HL-60 (cell line): ENCODE results near the gene AQP12A.

Experiments
- DNase-seq, 2 experiments: peaks; one replicate each; pipeline ENCODE4 v3.0.0-alpha.2; 2010 to 2020; ENCODE audit warnings: low read depth in 1 of 2, low spot score in 1 of 2
- H3K27ac ChIP-seq: fragments of 250-450 bp; sonication (Bioruptor Pico); replicated peaks from 2 replicates; pipeline ENCODE4 v1.5.1; 2020; ENCODE audit warnings: mild to moderate bottlenecking, moderate library complexity
- H3K27me3 ChIP-seq: fragments of 250-450 bp; sonication (Bioruptor Pico); 2 replicates; pipeline ENCODE4 v1.5.1; 2021; ENCODE audit warnings: mild to moderate bottlenecking, moderate library complexity; ENCODE audit not compliant: insufficient read depth, poor library complexity, severe bottlenecking
- H3K4me3 ChIP-seq: replicated peaks from 2 replicates; pipeline ENCODE4 v1.5.1; 2011; ENCODE audit warnings: mild to moderate bottlenecking, control low read depth, low read length; ENCODE audit not compliant: insufficient read depth
- GABPA ChIP-seq: IDR thresholded peaks from 2 replicates; pipeline ENCODE4 v1.6.1; 2012; ENCODE audit warnings: low read depth
- POLR2AphosphoS5 ChIP-seq: IDR thresholded peaks from 2 replicates; pipeline ENCODE4 v1.6.1; 2012; ENCODE audit warnings: low read depth
- SPI1 ChIP-seq: IDR thresholded peaks from 2 replicates; pipeline ENCODE4 v1.6.1; 2012; ENCODE audit warnings: low read depth, mild to moderate bottlenecking, borderline replicate concordance
- TF ChIP-seq, protein P1 (sequence below): IDR thresholded peaks from one replicate; pipeline ENCODE4 v1.5.1; 2011; ENCODE audit warnings: low read length, control low read depth, inconsistent platforms; ENCODE audit not compliant: insufficient read depth
- TF ChIP-seq, protein P2 (sequence below): IDR thresholded peaks from 2 replicates; pipeline ENCODE4 v1.6.1; 2012; ENCODE audit warnings: low read depth; ENCODE audit not compliant: insufficient replicate concordance

The AQP12A gene

DNA sequence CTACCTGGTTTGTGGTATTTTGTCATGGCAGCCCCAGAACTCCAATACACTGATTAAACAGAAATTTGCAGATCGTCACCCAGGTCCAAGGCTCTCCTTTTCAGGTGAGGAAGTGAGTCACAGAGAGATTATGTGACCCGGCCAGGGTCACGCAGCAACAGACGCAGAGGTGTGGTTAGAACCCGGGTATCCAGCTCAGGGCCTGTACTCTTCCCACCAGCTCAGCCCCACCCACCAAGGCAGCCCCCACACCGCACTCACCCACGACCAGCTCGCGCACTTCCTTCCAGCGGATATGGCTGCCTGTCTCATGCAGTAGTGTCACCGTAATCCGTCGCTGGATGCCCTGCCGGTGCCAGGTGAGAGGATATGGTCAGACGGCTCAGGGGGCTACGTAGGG, 48.1 kb downstream of the AQP12A start:
- no peak for TF ChIP-seq SPI1
- TF ChIP-seq POLR2AphosphoS5, result no peak
- no peak for TF ChIP-seq GABPA
- TF ChIP-seq, protein P1, sequence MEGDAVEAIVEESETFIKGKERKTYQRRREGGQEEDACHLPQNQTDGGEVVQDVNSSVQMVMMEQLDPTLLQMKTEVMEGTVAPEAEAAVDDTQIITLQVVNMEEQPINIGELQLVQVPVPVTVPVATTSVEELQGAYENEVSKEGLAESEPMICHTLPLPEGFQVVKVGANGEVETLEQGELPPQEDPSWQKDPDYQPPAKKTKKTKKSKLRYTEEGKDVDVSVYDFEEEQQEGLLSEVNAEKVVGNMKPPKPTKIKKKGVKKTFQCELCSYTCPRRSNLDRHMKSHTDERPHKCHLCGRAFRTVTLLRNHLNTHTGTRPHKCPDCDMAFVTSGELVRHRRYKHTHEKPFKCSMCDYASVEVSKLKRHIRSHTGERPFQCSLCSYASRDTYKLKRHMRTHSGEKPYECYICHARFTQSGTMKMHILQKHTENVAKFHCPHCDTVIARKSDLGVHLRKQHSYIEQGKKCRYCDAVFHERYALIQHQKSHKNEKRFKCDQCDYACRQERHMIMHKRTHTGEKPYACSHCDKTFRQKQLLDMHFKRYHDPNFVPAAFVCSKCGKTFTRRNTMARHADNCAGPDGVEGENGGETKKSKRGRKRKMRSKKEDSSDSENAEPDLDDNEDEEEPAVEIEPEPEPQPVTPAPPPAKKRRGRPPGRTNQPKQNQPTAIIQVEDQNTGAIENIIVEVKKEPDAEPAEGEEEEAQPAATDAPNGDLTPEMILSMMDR, result no peak
- TF ChIP-seq, protein P2, sequence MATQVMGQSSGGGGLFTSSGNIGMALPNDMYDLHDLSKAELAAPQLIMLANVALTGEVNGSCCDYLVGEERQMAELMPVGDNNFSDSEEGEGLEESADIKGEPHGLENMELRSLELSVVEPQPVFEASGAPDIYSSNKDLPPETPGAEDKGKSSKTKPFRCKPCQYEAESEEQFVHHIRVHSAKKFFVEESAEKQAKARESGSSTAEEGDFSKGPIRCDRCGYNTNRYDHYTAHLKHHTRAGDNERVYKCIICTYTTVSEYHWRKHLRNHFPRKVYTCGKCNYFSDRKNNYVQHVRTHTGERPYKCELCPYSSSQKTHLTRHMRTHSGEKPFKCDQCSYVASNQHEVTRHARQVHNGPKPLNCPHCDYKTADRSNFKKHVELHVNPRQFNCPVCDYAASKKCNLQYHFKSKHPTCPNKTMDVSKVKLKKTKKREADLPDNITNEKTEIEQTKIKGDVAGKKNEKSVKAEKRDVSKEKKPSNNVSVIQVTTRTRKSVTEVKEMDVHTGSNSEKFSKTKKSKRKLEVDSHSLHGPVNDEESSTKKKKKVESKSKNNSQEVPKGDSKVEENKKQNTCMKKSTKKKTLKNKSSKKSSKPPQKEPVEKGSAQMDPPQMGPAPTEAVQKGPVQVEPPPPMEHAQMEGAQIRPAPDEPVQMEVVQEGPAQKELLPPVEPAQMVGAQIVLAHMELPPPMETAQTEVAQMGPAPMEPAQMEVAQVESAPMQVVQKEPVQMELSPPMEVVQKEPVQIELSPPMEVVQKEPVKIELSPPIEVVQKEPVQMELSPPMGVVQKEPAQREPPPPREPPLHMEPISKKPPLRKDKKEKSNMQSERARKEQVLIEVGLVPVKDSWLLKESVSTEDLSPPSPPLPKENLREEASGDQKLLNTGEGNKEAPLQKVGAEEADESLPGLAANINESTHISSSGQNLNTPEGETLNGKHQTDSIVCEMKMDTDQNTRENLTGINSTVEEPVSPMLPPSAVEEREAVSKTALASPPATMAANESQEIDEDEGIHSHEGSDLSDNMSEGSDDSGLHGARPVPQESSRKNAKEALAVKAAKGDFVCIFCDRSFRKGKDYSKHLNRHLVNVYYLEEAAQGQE, result no peak
- DNase-seq, result no peak
- no peak overlapping the region for H3K27ac ChIP-seq
- H3K4me3 ChIP-seq, result no peak overlapping the region
- peaks cover 7% of the 10 kb centered on the region for H3K27me3 ChIP-seq

DNA sequence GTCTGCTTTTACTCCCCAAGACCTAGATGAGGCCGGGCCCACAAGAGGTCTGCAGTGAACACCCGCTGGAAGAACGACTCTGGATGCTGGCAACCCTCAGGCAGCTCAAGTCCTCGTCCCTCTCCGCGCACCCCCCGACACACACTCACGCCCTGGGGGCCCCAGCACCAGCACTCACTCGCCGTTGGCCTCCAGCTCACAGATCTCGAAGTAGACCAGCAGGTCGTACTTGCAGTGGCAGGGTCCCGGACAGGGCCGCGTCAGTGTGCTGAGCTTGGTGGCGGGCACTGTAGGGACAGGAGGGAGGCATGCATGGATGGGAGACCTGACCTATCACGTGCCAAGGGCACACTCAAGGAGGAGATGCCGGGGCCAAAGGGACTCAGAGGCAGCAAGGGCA, 49.4 kb downstream of the AQP12A start:
- peaks cover 7% of the 10 kb centered on the region for H3K27me3 ChIP-seq
- H3K27ac ChIP-seq, result no peak overlapping the region
- H3K4me3 ChIP-seq, result no peak overlapping the region
- DNase-seq, result no peak
- TF ChIP-seq GABPA (no peak), SPI1 (no peak), POLR2AphosphoS5 (no peak)
- TF ChIP-seq, protein P1, result no peak
- TF ChIP-seq, protein P2, result no peak

DNA sequence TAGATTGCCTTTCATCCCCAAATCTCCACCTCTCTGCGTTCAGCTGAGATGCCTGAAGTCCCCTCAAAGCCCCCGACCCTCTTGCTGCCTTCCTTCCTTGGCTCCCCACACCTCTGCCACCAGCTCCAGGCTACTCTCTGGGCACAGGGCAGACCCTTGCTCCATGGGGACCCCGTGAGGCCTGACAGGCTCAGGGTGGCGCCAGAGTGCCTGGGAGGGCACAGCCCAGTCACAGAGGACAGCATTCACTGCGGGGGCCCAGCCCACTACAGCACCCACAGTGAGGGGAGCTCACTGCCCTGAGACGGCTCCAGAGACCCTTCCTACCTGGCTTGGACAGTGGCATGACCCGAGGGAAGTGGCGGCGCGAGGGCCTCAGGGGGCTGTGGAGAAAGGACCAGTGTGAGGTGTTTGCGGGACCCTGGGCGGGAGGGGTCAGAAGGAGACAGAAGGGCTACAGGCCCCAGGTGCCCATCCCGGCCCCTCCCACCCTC, 51.0 kb downstream of the AQP12A start:
- no peak for DNase-seq
- TF ChIP-seq, protein P2, result no peak
- TF ChIP-seq, protein P1, result no peak
- no peak for TF ChIP-seq POLR2AphosphoS5
- Histone ChIP-seq H3K4me3 (no peak overlapping the region), H3K27me3 (peaks cover 7% of the 10 kb centered on the region), H3K27ac (no peak overlapping the region)
